ENCODE data around the gene ZNF549. TPM values are rescaled to one million over a fixed set of nuclear protein-coding genes. Genes with fewer than 3 reads are reported as not detected.

ZNF549 gene
- total and polyA plus RNA-seq, 2 donors (not counting 1 experiment from before 2014, with no cell fraction given), result 5.4 to 23.0 TPM

Other genes with a start within 250 kb of the ZNF549 start
- 90.5 and 92.4 TPM in 2 replicates for gene ZNF460, start 246.9 kb upstream of the ZNF549 start, total RNA-seq
- 8.4 and 15.3 TPM in 2 replicates for gene ZNF460, start 246.9 kb upstream of the ZNF549 start, polyA plus RNA-seq
- 16.7 and 19.6 TPM in 2 replicates for gene ZNF543, start 206.9 kb upstream of the ZNF549 start, total RNA-seq
- gene ZNF543, start 206.9 kb upstream of the ZNF549 start, polyA plus RNA-seq, result 4.0 and 4.6 TPM in 2 replicates
- 16.2 and 16.9 TPM in 2 replicates for gene ZNF304, start 176.1 kb upstream of the ZNF549 start, total RNA-seq
- 5.0 and 7.2 TPM in 2 replicates for gene ZNF304, start 176.1 kb upstream of the ZNF549 start, polyA plus RNA-seq
- 9.6 and 12.4 TPM in 2 replicates for gene TRAPPC2B, start 163.8 kb upstream of the ZNF549 start, total RNA-seq
- gene TRAPPC2B, start 163.8 kb upstream of the ZNF549 start, polyA plus RNA-seq, result 22.8 and 29.2 TPM in 2 replicates
- gene ZNF547, start 163.8 kb upstream of the ZNF549 start, total RNA-seq, result 9.7 and 9.9 TPM in 2 replicates
- 1.2 and 2.6 TPM in 2 replicates for gene ZNF547, start 163.8 kb upstream of the ZNF549 start, polyA plus RNA-seq
- gene ZNF548, start 137.5 kb upstream of the ZNF549 start, total RNA-seq, result 83.8 and 85.8 TPM in 2 replicates
- gene ZNF548, start 137.5 kb upstream of the ZNF549 start, polyA plus RNA-seq, result 52.5 and 92.7 TPM in 2 replicates
- gene ZNF17, start 116.2 kb upstream of the ZNF549 start, total RNA-seq, result 25.8 and 30.7 TPM in 2 replicates
- gene ZNF17, start 116.2 kb upstream of the ZNF549 start, polyA plus RNA-seq, result 9.7 and 9.9 TPM in 2 replicates
- 17.4 and 20.1 TPM in 2 replicates for gene ZNF749, start 92.0 kb upstream of the ZNF549 start, total RNA-seq
- gene ZNF749, start 92.0 kb upstream of the ZNF549 start, polyA plus RNA-seq, result 5.7 and 9.3 TPM in 2 replicates
- 1.6 and 2.4 TPM in 2 replicates for gene VN1R1, start 70.2 kb upstream of the ZNF549 start, total RNA-seq
- gene VN1R1, start 70.2 kb upstream of the ZNF549 start, polyA plus RNA-seq, result 0.39 and 0.52 TPM in 2 replicates
- 26.2 and 27.4 TPM in 2 replicates for gene ZNF772, start 49.8 kb upstream of the ZNF549 start, total RNA-seq
- gene ZNF772, start 49.8 kb upstream of the ZNF549 start, polyA plus RNA-seq, result 1.7 and 2.2 TPM in 2 replicates
- gene ZNF419, start 39.6 kb upstream of the ZNF549 start, total RNA-seq, result 31.1 TPM in 2 replicates
- gene ZNF419, start 39.6 kb upstream of the ZNF549 start, polyA plus RNA-seq, result 8.7 and 11.2 TPM in 2 replicates
- 28.6 and 29.2 TPM in 2 replicates for gene ZNF773, start 27.4 kb upstream of the ZNF549 start, total RNA-seq
- gene ZNF773, start 27.4 kb upstream of the ZNF549 start, polyA plus RNA-seq, result 12.6 and 13.3 TPM in 2 replicates
- 31.1 and 38.1 TPM in 2 replicates for gene ZNF550, start 32.5 kb downstream of the ZNF549 start, total RNA-seq
- gene ZNF550, start 32.5 kb downstream of the ZNF549 start, polyA plus RNA-seq, result 18.0 and 18.1 TPM in 2 replicates
- gene ZNF416, start 51.6 kb downstream of the ZNF549 start, total RNA-seq, result 13.0 and 13.9 TPM in 2 replicates
- gene ZNF416, start 51.6 kb downstream of the ZNF549 start, polyA plus RNA-seq, result 1.4 and 1.6 TPM in 2 replicates
- 19.2 and 21.8 TPM in 2 replicates for gene ZIK1, start 56.8 kb downstream of the ZNF549 start, total RNA-seq
- gene ZIK1, start 56.8 kb downstream of the ZNF549 start, polyA plus RNA-seq, result 3.4 and 5.3 TPM in 2 replicates
- gene ZNF530, start 72.5 kb downstream of the ZNF549 start, total RNA-seq, result 11.2 and 11.6 TPM in 2 replicates
- gene ZNF530, start 72.5 kb downstream of the ZNF549 start, polyA plus RNA-seq, result 2.2 and 4.3 TPM in 2 replicates
- 38.1 and 38.9 TPM in 2 replicates for gene ZNF134, start 86.9 kb downstream of the ZNF549 start, total RNA-seq
- 7.8 and 16.7 TPM in 2 replicates for gene ZNF134, start 86.9 kb downstream of the ZNF549 start, polyA plus RNA-seq
- 53.5 and 53.6 TPM in 2 replicates for gene ZNF211, start 105.8 kb downstream of the ZNF549 start, total RNA-seq
- 22.0 and 24.4 TPM in 2 replicates for gene ZNF211, start 105.8 kb downstream of the ZNF549 start, polyA plus RNA-seq
- not detected in 2 replicates for gene ZSCAN4, start 141.6 kb downstream of the ZNF549 start, total RNA-seq
- gene ZSCAN4, start 141.6 kb downstream of the ZNF549 start, polyA plus RNA-seq, result not detected in 2 replicates
- 24.7 and 28.3 TPM in 2 replicates for gene ZNF551, start 154.6 kb downstream of the ZNF549 start, total RNA-seq
- gene ZNF551, start 154.6 kb downstream of the ZNF549 start, polyA plus RNA-seq, result 4.4 and 5.0 TPM in 2 replicates
- gene ZNF154, start 181.8 kb downstream of the ZNF549 start, total RNA-seq, result 40.4 and 42.8 TPM in 2 replicates
- gene ZNF154, start 181.8 kb downstream of the ZNF549 start, polyA plus RNA-seq, result 21.9 and 25.4 TPM in 2 replicates
- gene ZNF671, start 200.3 kb downstream of the ZNF549 start, total RNA-seq, result 43.3 and 44.2 TPM in 2 replicates
- gene ZNF671, start 200.3 kb downstream of the ZNF549 start, polyA plus RNA-seq, result 15.9 and 17.0 TPM in 2 replicates
- 47.5 and 51.6 TPM in 2 replicates for gene ZNF776, start 219.5 kb downstream of the ZNF549 start, total RNA-seq
- gene ZNF776, start 219.5 kb downstream of the ZNF549 start, polyA plus RNA-seq, result 15.6 and 22.6 TPM in 2 replicates
- 48.0 and 51.3 TPM in 2 replicates for gene ZNF586, start 242.3 kb downstream of the ZNF549 start, total RNA-seq
- 18.0 and 28.4 TPM in 2 replicates for gene ZNF586, start 242.3 kb downstream of the ZNF549 start, polyA plus RNA-seq